Measurements from ENCODE around the gene PPID. TPM values are rescaled to one million over a fixed set of nuclear protein-coding genes. Genes with fewer than 3 reads are reported as not detected.
A peak's percentile ranks its signal among the peaks of the same experiment; 100 is the strongest.

PPID gene
- total RNA-seq, 4 donors from 2014 or later: 15.6 to 23.9 (median 20.4) TPM

DNA sequence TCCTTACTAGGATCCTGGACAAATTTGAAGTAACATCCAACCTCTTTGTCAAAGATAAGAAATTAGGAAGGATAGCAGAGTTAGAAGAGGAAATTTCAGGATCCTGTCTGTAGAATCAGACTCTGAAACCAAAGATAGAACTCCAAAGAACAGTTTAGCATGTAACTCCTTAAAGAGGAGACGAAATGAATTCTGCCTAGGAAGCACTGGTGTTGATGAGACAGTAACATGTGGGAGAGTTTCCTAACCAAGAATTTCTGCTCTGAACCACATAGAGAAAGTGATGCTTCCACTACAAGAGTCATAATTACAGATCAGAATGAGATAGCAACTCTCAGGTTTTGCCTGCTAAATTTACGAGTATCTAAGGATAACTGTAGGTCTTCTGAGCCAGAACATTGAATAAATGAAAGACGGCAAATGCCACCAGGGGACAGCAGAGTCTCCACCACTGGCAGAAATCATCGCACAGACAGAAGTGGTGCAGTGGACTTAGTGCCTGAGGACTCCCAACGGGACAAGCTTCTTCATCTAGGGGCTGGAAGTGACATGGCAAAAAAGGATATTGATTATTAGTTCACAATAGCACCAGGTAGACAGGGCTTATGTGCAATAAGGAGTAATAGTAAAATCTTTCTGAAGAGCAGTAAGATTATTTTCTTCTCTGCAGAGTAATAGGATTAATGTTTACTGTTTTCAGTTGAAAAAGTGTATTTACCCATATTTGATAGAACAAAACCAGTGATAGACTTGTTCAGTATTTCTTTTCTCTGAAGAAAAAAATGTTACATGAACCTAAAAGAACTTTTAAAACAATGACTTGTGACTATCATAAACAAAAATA lies 6.7 kb upstream of the PPID start:
- peak; percentile 73 for ATAC-seq (ENCODE audit: low FRiP score)
- TF ChIP-seq, protein P1, sequence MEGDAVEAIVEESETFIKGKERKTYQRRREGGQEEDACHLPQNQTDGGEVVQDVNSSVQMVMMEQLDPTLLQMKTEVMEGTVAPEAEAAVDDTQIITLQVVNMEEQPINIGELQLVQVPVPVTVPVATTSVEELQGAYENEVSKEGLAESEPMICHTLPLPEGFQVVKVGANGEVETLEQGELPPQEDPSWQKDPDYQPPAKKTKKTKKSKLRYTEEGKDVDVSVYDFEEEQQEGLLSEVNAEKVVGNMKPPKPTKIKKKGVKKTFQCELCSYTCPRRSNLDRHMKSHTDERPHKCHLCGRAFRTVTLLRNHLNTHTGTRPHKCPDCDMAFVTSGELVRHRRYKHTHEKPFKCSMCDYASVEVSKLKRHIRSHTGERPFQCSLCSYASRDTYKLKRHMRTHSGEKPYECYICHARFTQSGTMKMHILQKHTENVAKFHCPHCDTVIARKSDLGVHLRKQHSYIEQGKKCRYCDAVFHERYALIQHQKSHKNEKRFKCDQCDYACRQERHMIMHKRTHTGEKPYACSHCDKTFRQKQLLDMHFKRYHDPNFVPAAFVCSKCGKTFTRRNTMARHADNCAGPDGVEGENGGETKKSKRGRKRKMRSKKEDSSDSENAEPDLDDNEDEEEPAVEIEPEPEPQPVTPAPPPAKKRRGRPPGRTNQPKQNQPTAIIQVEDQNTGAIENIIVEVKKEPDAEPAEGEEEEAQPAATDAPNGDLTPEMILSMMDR (IDR thresholded peaks at IDR 0.05): peak in 1 of 3 donors; percentile 78
- DNase-seq (ENCODE audit: low spot score): peak; percentile 28

DNA sequence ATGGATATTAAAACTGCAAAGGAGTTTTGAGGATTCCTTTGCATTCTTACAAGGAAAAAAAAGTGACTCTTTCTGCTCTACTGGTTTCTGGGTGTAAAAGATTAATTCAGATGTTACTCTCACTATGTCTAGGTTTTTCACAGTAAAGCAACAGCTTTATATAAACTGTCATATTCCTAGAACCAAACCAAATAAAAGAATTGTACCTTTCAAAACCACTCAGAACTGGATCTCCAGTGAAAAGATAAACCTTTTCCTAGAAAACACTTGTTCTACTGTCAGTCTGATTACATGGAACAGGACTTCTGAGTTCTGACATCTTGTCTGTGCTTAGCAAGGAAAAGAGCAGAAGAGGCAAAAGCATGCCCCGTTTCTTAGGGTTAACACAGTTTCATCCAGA lies 5.0 kb upstream of the PPID start:
- TF ChIP-seq, protein P1 (IDR thresholded peaks at IDR 0.05): no peak
- ATAC-seq (ENCODE audit: low FRiP score): no peak
- no peak for DNase-seq (ENCODE audit: low spot score)

DNA sequence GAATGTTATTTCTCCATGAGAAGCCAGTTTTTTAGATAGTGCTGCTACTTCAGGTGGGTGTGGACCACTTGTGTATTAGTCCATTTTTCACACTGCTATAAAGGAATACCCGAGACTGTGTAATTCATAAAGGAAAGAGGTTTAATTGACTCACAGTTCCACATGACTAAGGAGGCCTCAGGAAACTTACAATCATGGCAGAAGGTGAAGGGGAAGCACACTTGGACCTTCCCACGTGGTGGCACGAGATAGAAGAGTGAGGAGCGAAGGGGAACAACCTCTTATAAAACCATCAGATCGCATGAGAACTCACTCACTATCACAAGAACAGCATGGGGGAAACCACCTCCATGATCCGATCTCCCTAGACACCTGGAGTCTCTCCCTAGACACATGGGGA lies 3.4 kb upstream of the PPID start:
- TF ChIP-seq, protein P1 (IDR thresholded peaks at IDR 0.05): no peak
- DNase-seq (ENCODE audit: low spot score) (no peak), ATAC-seq (ENCODE audit: low FRiP score) (no peak)

GRCh38 chr4:158724637-158725036 lies 1.4 kb upstream of the PPID start:
- TF ChIP-seq, protein P1 (IDR thresholded peaks at IDR 0.05): no peak
- DNase-seq (ENCODE audit: low spot score): no peak
- no peak for ATAC-seq (ENCODE audit: low FRiP score)

DNA sequence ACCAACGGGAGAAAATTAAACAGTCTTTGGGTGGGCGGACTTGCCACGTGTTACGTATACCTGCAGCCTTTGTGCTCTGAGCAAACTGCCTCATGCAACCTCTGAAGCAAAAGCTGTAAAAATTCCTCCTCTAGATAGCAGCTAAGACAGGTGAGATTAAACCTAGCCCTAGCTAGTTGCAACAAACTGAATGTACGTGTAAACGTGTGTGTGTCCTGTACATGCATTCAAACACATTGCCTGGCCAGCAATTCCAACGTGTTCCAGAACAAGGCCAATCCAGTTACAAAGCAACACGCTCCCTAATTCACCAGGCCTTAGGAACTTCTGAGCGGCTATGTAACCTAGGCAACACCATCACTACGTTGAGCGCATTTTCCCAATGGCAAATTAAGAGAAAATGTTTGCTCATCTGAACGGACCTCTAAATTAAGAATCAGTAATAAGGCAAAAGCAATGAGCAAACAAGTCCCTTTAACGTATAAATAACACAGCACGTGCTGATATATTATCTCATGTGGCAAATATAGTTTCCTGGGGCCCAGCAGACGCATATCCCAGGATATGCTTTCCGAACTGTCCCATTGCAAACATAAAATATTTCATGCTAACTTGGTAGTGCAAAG lies 792 bp downstream of the PPID start:
- DNase-seq (ENCODE audit: low spot score): no peak
- TF ChIP-seq, protein P1 (IDR thresholded peaks at IDR 0.05): no peak
- ATAC-seq (ENCODE audit: low FRiP score): no peak

DNA sequence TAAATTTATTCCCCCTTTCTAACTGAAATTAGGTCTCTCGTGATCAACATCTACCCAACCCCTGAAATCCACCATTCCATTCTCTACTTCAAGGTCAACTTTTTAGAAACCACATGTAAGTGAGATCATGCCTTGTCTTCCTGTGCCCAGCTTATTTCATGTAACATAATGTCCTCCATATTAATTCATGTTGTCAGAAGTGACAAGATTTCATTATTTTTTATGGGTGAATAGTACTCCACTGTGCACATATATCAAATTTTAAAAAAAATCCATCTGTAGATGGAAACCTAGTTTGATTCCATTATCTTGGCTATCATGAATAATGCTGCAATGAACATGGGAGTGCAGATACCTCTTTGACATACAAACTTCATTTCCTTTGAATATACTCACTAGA lies 1.5 kb downstream of the PPID start:
- TF ChIP-seq, protein P1 (IDR thresholded peaks at IDR 0.05): no peak
- ATAC-seq (ENCODE audit: low FRiP score) (no peak), DNase-seq (ENCODE audit: low spot score) (no peak)

DNA sequence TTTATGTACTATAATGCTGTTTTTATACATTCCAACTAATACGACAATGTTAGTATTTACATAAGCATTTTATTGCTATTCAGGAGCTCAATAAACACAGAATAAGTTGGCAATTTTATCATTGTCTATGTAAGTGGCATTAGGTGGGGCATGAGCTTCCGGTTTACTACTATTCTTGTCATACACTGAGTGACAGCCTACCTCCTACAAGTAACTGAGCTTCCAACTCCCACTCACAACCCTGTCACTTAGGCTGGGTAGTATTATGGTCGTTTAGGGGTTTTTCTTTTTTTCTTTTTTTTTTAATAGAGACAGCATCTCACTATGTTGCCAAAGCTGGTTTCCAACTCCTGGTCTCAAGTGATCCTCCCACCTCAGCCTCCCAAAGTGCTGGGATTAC lies 7.4 kb downstream of the PPID start:
- DNase-seq (ENCODE audit: low spot score) (no peak), ATAC-seq (ENCODE audit: low FRiP score) (no peak)
- TF ChIP-seq, protein P1 (IDR thresholded peaks at IDR 0.05): no peak

Measured in omental fat pad (tissue), 4 donors.